Measurements from ENCODE around the gene GPR18. TPM values are rescaled to one million over a fixed set of nuclear protein-coding genes. Genes with fewer than 3 reads are reported as not detected.

GPR18 gene, protein sequence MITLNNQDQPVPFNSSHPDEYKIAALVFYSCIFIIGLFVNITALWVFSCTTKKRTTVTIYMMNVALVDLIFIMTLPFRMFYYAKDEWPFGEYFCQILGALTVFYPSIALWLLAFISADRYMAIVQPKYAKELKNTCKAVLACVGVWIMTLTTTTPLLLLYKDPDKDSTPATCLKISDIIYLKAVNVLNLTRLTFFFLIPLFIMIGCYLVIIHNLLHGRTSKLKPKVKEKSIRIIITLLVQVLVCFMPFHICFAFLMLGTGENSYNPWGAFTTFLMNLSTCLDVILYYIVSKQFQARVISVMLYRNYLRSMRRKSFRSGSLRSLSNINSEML
- under 0.01 TPM for total RNA-seq

DNA sequence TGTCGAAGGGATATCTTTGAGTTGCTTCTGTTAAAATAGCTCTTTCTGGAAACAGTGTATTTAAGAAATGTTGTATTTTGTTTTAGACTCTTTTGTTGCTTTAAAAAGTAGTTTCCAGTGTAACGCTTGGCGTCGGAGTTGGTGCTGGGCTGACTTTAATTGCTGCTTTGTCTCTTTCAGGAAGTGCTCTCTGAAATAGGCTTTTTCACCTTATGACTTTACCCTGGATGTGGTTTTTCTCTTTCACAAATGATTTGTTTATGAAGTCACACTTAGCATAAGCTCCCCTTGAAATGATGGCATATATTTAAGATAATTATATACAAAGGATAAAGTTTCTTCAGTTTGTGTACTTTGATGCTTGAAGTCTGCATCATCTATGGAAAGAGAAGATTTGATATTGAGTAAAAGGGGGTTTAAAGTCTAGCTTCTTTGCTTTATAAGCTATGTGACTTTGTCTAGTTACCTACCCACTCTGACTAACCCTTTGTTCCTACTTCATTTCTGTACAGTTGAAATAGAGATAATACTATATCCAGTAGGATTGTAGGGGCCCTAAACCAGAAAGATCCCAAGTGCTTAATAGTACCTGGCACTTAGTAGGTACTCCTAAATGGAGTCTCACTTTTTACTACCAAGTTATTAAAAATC, at the start of gene GPR18:
TSS of gene GPR18 (minus strand) at position 170 of the 651 bp plus-strand sequence. CDS start 2,507 bp downstream, outside the sequence.
- Histone ChIP-seq H3K9me3 (ENCODE audit: control insufficient read depth in 3 of 3, low read length in 3 of 3) (no peaks in the 10 kb centered on the region), H3K4me1 (ENCODE audit: control insufficient read depth in 3 of 3, insufficient read depth in 3 of 3, low read length in 3 of 3) (peaks cover 13 to 30% (median 30%) of the 10 kb centered on the region in 3 donors), H3K36me3 (ENCODE audit: control insufficient read depth in 3 of 3, insufficient read depth in 3 of 3, low read length in 3 of 3) (peaks cover 2 to 5% (median 4%) of the 10 kb centered on the region in 3 donors), H3K27ac (ENCODE audit: low read depth, low read length) (no peak within 1 kb of the TSS), H3K27me3 (ENCODE audit: control insufficient read depth in 3 of 3, insufficient read depth in 3 of 3, low read length in 3 of 3) (no peaks in the 10 kb centered on the region), H3K9ac (ENCODE audit: low read depth in 1 of 3, low read length in 3 of 3) (no peak within 1 kb of the TSS), H3K4me3 (ENCODE audit: low read length in 3 of 3) (no peak within 1 kb of the TSS)

DNA sequence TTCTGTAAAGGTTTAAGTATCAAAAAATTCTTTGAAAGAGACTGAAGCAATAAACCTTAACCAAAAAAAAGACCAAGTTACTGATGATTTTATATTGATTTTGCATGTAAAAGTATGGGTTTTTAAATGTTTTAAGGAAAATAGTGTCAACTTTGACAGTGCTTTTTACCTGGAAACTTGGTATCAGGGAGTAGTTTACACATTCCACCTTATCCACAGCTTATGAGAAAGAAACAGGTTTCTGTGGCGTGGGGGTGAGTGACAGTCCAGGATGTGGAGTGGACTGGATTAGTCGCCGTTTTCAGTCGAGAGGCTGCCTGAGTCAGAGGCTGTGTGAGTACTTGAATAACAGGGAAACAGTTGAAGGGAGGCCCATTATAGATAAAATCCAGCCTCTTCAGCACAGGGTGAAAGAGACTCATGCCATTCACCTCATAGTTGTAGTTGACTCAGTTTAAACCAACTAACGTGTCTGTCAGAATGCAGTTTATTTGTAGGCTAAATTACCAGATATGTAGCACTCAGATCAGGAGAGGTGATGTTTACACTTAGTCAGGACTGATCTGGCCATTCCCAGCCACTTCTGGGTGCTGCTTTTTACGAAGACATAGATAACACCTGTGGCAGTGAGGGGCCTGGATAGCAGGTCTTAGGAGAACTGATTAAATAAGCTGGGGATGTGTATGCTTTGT, 49.6 kb upstream of the GPR18 start:
- Histone ChIP-seq H3K27me3 (ENCODE audit: control insufficient read depth in 3 of 3, insufficient read depth in 3 of 3, low read length in 3 of 3) (no peaks in the 10 kb centered on the region), H3K4me3 (ENCODE audit: low read length in 3 of 3) (no peak overlapping the region), H3K9ac (ENCODE audit: low read depth in 1 of 3, low read length in 3 of 3) (peak overlapping the region in 1 of 3 donors; percentile 2), H3K27ac (ENCODE audit: low read depth, low read length) (peak overlapping the region; percentile 21), H3K9me3 (ENCODE audit: control insufficient read depth in 3 of 3, low read length in 3 of 3) (no peaks in the 10 kb centered on the region), H3K4me1 (ENCODE audit: control insufficient read depth in 3 of 3, insufficient read depth in 3 of 3, low read length in 3 of 3) (peaks cover 6 to 13% (median 7%) of the 10 kb centered on the region in 3 donors), H3K36me3 (ENCODE audit: control insufficient read depth in 3 of 3, insufficient read depth in 3 of 3, low read length in 3 of 3) (peaks cover 0 to 3% (median 0%) of the 10 kb centered on the region in 3 donors)

DNA sequence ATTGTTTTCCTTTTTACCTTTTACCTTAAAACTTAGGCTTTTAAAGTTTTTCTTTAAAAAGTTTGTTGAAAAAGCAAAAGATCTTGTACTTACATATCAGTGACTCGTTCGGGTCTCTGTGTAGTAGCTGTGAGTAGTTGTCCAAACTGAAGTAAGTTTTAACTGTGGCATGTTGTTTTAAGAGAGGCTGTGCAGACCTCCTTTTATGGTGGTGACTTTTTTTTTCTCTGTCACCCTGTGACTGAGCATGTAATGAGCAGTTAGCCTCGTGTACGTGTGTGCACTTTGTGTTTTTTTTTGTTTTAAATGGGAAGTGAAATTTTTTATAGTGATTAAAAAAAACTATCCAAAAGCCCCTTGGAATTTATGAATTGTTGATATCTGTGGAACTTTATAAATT, 49.1 kb upstream of the GPR18 start, which contains the start of gene GPR183:
TSS of gene GPR183 (minus strand) at position 153 of the 400 bp plus-strand sequence. CDS start 11,254 bp downstream, outside the sequence.
- H3K27me3 ChIP-seq (ENCODE audit: control insufficient read depth in 3 of 3, insufficient read depth in 3 of 3, low read length in 3 of 3), result no peaks in the 10 kb centered on the region
- no peaks in the 10 kb centered on the region for H3K9me3 ChIP-seq (ENCODE audit: control insufficient read depth in 3 of 3, low read length in 3 of 3)
- peak within 1 kb of the TSS; percentile 21 for H3K27ac ChIP-seq (ENCODE audit: low read depth, low read length)
- H3K9ac ChIP-seq (ENCODE audit: low read depth in 1 of 3, low read length in 3 of 3), result peak within 1 kb of the TSS in 1 of 3 donors; percentile 2
- H3K36me3 ChIP-seq (ENCODE audit: control insufficient read depth in 3 of 3, insufficient read depth in 3 of 3, low read length in 3 of 3), result peaks cover 0 to 3% (median 0%) of the 10 kb centered on the region in 3 donors
- peak within 1 kb of the TSS in 1 of 3 donors; percentile 36 for H3K4me3 ChIP-seq (ENCODE audit: low read length in 3 of 3)
- H3K4me1 ChIP-seq (ENCODE audit: control insufficient read depth in 3 of 3, insufficient read depth in 3 of 3, low read length in 3 of 3), result peaks cover 2 to 8% (median 3%) of the 10 kb centered on the region in 3 donors

DNA sequence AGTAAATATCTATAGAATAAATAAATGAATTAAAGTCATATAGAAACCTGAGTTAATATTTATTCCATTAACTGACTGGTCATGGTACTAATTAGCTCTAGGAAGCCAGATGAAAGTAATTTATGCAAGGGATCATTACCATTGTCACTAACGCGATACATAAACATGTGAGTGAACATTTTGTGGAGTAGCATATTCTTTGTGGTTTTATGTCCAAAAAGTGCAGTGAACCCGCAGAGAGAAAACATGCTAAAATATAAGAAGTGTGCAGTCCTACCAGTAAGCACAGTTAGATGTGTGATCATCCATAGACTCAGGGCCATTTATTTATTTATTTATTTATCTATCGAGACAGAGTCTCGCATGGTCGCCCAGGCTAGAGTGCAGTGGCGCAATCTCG, 47.4 kb upstream of the GPR18 start:
- no peaks in the 10 kb centered on the region for H3K9me3 ChIP-seq (ENCODE audit: control insufficient read depth in 3 of 3, low read length in 3 of 3)
- no peak overlapping the region for H3K9ac ChIP-seq (ENCODE audit: low read depth in 1 of 3, low read length in 3 of 3)
- peaks cover 0 to 2% (median 0%) of the 10 kb centered on the region in 3 donors for H3K4me1 ChIP-seq (ENCODE audit: control insufficient read depth in 3 of 3, insufficient read depth in 3 of 3, low read length in 3 of 3)
- no peak overlapping the region for H3K4me3 ChIP-seq (ENCODE audit: low read length in 3 of 3)
- no peaks in the 10 kb centered on the region for H3K27me3 ChIP-seq (ENCODE audit: control insufficient read depth in 3 of 3, insufficient read depth in 3 of 3, low read length in 3 of 3)
- H3K27ac ChIP-seq (ENCODE audit: low read depth, low read length), result no peak overlapping the region
- peaks cover 0 to 3% (median 0%) of the 10 kb centered on the region in 3 donors for H3K36me3 ChIP-seq (ENCODE audit: control insufficient read depth in 3 of 3, insufficient read depth in 3 of 3, low read length in 3 of 3)

DNA sequence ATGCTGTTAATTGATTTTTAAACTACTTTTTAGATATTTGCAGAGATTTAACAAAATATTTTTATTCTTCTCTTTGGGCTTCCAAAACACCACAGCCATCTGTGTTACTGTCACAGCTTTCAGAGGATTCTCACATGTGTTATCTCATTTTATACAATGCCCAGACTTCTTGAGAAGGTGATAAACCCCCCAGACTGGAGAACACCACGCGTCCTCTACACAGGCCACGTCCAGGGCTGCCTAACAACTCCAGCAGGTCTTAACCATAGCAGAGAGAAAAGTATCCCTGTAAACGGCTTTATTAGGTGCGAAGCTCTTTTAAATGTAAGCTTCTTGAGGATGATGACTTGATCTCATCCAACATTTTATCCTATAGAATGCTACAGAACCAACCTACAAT, 47.0 kb upstream of the GPR18 start:
- Histone ChIP-seq H3K36me3 (ENCODE audit: control insufficient read depth in 3 of 3, insufficient read depth in 3 of 3, low read length in 3 of 3) (peaks cover 0 to 3% (median 0%) of the 10 kb centered on the region in 3 donors), H3K27me3 (ENCODE audit: control insufficient read depth in 3 of 3, insufficient read depth in 3 of 3, low read length in 3 of 3) (no peaks in the 10 kb centered on the region), H3K4me1 (ENCODE audit: control insufficient read depth in 3 of 3, insufficient read depth in 3 of 3, low read length in 3 of 3) (peaks cover 0 to 2% (median 0%) of the 10 kb centered on the region in 3 donors), H3K9ac (ENCODE audit: low read depth in 1 of 3, low read length in 3 of 3) (no peak overlapping the region), H3K27ac (ENCODE audit: low read depth, low read length) (no peak overlapping the region), H3K4me3 (ENCODE audit: low read length in 3 of 3) (no peak overlapping the region), H3K9me3 (ENCODE audit: control insufficient read depth in 3 of 3, low read length in 3 of 3) (no peaks in the 10 kb centered on the region)

DNA sequence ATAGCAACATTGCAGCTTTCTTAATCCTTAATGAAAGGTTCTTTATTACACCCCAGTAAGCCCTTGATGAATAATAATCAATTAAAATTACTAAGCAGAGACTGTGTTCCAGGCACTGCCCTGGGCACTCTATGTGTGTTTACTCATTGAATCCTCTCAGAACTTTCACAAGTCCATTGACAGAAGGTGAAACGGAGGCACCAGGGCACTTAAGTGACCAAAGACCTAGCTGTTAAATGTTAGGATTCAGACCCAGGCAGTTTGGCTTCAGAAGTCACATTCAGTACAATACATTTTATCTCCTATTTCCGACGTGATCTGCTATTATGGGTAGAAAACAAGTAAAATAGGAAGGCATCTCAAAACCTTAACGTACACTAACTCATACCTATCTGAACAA, 46.4 kb upstream of the GPR18 start:
- H3K27ac ChIP-seq (ENCODE audit: low read depth, low read length), result no peak overlapping the region
- H3K36me3 ChIP-seq (ENCODE audit: control insufficient read depth in 3 of 3, insufficient read depth in 3 of 3, low read length in 3 of 3), result peaks cover 0 to 3% (median 0%) of the 10 kb centered on the region in 3 donors
- no peaks in the 10 kb centered on the region for H3K9me3 ChIP-seq (ENCODE audit: control insufficient read depth in 3 of 3, low read length in 3 of 3)
- no peaks in the 10 kb centered on the region for H3K27me3 ChIP-seq (ENCODE audit: control insufficient read depth in 3 of 3, insufficient read depth in 3 of 3, low read length in 3 of 3)
- peaks cover 0 to 2% (median 0%) of the 10 kb centered on the region in 3 donors for H3K4me1 ChIP-seq (ENCODE audit: control insufficient read depth in 3 of 3, insufficient read depth in 3 of 3, low read length in 3 of 3)
- no peak overlapping the region for H3K9ac ChIP-seq (ENCODE audit: low read depth in 1 of 3, low read length in 3 of 3)
- H3K4me3 ChIP-seq (ENCODE audit: low read length in 3 of 3), result no peak overlapping the region

DNA sequence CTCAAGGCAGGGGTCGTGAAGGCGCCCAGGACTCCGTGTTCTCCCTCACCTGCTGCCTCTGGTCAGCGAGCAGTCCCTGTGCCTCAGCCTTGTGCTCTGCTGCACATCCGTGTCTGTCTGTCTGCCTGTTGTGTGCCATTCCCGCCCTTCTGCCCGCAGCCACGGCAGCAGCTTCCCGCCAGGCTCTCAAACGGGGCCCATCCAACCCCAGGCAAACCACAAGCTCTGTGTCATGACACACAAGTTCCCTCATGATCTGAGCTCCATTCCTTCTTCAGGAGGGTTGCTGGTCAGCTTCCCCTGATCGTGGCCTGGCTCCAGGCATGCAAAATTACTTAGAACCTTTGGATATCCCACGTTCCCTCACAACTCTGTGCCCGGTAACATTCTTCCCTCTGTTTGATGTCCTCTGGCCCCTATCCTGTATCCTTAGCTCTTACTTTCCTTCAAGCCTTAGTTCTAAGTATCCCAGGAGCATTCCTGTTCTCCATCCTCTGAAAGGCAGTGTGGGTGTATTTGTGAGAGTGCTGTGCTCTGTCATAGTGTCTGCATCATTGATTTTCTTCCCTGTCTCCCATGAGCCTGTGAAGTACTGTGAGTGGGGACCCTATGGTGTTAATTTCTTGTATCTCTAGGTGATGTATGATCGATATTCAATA, 45.8 kb upstream of the GPR18 start:
- Histone ChIP-seq H3K27ac (ENCODE audit: low read depth, low read length) (no peak overlapping the region), H3K27me3 (ENCODE audit: control insufficient read depth in 3 of 3, insufficient read depth in 3 of 3, low read length in 3 of 3) (no peaks in the 10 kb centered on the region), H3K9me3 (ENCODE audit: control insufficient read depth in 3 of 3, low read length in 3 of 3) (no peaks in the 10 kb centered on the region), H3K4me3 (ENCODE audit: low read length in 3 of 3) (no peak overlapping the region), H3K4me1 (ENCODE audit: control insufficient read depth in 3 of 3, insufficient read depth in 3 of 3, low read length in 3 of 3) (peaks cover 0 to 2% (median 0%) of the 10 kb centered on the region in 3 donors), H3K9ac (ENCODE audit: low read depth in 1 of 3, low read length in 3 of 3) (no peak overlapping the region), H3K36me3 (ENCODE audit: control insufficient read depth in 3 of 3, insufficient read depth in 3 of 3, low read length in 3 of 3) (peaks cover 0 to 3% (median 0%) of the 10 kb centered on the region in 3 donors)

DNA sequence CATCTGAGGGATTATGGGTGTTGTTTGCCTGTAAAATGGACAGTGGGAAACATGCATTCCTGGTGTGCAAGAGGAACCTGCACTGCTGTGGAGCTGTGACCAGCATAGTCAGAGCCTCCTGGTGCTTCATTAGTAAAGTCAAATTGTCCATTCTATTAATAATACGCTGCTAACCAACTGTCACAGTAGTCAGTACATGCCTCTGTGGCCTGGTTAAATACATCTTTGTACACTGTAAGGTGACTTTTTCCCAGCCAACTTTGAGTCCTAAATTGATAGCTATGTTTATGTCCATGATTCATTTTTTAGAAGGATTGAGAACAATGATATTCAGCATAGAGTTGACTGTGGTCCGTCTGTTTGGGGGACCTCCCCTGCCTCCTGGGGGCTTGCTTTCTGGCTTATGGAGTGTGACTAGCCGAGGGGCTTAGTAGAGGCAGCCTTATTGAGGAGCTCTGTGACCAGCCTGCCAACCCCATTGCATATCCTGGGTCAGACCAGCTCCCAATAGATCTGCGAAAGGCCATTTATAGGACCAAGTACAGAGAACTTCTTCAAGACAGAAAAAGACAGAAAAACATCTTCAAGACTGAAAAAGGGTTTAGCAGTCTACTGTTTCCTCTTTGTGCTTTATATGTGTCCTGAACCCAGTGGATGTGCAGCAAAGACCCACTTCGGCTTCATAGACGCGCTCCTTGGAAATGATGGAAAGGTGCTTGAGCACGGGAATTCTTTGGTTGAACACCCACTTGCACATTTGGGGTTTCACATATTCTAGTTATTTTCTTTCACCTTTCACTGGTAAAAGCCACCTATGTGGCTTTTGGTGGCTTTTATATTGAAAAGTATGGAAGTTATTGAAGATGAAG, 44.7 kb upstream of the GPR18 start:
- Histone ChIP-seq H3K27me3 (ENCODE audit: control insufficient read depth in 3 of 3, insufficient read depth in 3 of 3, low read length in 3 of 3) (no peaks in the 10 kb centered on the region), H3K4me1 (ENCODE audit: control insufficient read depth in 3 of 3, insufficient read depth in 3 of 3, low read length in 3 of 3) (no peaks in the 10 kb centered on the region), H3K27ac (ENCODE audit: low read depth, low read length) (no peak overlapping the region), H3K9me3 (ENCODE audit: control insufficient read depth in 3 of 3, low read length in 3 of 3) (no peaks in the 10 kb centered on the region), H3K9ac (ENCODE audit: low read depth in 1 of 3, low read length in 3 of 3) (no peak overlapping the region), H3K36me3 (ENCODE audit: control insufficient read depth in 3 of 3, insufficient read depth in 3 of 3, low read length in 3 of 3) (peaks cover 0 to 3% (median 0%) of the 10 kb centered on the region in 3 donors), H3K4me3 (ENCODE audit: low read length in 3 of 3) (no peak overlapping the region)
